GM19240 (cell line): ENCODE measurements around the gene SLC22A7.

Experiments used
- DNase-seq: peaks from one replicate; pipeline ENCODE4 v3.0.0; 2011; ENCODE audit warnings: low spot score; ENCODE audit not compliant: insufficient read length

The SLC22A7 gene

GRCh38 chr6:43265564-43265963 is 32.5 kb upstream of the SLC22A7 start:
- no peak for DNase-seq

DNA sequence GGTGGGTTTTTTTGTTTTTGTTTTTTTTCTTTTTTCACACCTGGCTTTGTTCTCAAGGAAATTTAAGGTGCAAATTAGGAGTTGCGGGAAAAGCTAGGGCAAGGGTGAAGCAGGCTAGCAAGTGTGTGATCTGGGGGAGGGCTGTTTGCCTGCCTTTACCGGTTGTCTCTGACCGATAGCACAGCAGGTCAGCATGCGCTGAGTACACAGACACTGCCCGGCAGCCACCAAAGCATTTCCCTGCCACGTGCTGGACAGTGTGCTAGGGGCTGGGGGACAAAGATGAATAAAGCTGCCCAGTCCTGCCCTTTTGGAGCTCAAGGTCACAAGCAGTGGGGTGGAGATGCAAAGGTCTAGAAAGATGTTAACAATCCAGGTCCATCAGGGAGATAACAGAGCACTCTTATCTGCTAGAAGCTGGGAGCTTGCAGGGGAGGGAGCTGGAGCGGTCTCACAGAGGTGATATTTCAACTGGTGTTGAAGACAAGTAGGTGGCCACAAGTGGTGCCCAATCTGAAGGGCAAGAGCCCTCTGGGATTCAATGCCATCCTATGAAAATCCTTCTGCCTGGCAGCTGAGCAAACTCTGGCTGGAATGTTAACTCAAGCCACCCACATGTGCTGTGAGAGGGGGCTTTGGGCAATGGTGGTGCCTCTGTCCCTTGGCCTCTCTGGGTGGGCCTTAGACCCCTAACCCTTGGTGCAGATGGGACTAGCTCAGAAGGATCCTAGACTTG is 30.3 kb upstream of the SLC22A7 start:
- no peak for DNase-seq

- no peak for DNase-seq
Observed at GRCh38 chr6:43268355-43268700, 29.7 kb upstream of the SLC22A7 start.

DNA sequence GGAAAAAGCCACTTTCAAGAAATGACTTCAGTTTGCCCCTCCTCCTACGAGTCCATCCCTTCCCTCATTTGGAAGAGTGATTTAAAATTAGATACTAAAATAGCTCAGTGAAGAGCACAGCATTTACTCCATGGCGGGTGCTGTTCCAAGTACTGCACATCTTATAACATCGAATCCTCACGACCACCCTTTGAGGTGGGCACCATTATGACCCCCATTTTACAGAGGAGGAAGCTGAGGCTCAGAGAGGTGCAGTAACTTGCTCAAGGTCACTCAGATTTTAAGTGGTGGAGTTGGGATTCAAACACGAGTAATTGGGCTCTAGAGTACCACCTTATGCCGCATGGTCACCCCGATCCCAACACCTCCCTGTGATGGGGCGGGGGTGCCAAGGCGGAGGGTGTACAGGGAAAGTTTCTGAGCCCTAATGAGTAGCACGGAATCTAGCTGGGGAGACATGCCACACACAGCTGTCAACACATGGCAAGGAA is 29.2 kb upstream of the SLC22A7 start:
- DNase-seq, result no peak

DNA sequence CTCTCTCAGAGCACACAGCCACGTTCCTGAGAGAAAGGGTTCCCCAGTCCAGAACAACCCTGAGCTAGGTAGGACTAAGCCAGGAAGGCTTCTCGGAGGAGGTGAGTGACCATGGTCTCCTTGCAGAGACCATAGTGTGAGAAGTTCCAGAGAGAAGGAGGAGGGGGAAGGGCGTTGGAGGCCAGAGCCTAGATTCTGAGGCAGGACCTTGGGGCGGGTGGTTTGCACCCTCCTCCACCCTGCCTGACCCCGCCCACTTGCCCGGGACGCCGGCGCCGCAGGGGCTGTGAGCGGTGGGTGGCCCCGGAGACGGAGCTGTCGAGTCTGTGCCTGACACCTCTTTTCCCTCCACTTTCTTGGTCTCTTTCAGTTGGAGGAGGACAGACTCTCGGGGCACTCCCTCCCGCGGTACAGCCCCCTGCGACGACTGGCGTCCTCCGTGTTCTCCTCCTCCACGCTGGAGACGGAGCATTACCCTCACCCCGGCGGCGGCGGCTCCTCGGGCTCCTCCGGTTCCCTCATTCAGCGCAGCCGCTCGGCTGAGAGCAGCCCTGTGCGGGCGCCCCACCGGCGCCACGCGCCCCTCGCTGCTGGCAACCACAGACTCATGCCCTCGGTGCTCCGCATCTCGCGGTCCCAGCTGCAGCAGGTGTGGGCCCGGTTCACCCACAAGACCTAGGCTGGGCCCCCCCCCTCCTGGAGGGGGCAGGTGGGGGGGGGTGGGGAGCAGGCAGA is 28.6 kb upstream of the SLC22A7 start:
- DNase-seq, result no peak

DNA sequence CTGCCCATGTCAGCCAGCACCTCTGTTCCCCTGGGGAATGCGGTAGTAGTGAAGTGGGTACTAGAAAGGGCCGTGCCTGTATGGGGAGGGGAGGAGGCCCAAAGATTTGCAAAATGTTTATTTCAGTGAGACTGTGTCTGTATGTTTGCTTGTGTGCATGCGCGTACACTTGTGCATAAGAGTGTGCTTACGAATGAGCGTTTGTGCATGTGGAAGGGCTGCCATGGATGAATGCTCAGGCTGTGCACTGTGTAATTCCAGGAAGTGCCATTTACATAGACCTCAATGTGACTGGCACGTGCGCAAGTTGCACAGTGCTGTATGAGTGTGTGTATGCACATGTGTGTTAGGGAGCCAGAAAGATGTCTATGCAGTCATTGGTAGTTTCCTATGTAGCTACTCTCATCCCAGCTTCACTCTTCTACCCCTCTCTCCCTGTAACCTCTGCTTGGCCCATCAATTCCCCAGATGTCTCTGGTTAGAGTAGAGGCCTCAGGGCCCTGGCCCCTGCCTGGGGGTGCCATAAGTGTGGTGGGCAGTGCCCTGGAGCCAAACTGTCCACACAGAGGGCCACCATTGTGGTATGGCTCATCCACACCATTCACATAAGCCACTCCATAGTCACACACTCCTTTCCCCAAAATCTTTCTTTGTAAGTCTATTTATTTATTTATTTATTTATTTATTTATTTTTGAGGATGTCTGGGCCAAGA is 26.8 kb upstream of the SLC22A7 start:
- DNase-seq, result no peak

DNA sequence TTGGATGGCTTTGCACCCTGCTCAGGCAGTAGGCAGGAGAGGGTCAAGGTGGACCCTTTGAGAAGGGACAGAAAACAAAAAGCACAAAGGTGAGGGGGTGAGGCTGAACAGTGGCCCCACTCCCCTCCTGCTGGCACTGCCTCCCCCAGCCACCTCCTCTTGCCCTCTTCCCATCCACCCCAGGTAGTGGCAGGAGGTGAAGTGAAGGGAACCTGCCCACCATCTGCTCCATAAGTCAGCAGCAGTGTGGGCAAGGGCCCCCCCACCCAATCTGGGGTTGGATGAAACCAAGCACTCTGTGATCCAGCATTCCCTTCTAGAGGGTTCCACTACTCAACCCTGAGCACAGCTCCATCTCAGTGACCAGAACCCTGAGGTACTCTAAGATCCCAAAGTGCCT is 26.1 kb upstream of the SLC22A7 start:
- DNase-seq, result no peak

DNA sequence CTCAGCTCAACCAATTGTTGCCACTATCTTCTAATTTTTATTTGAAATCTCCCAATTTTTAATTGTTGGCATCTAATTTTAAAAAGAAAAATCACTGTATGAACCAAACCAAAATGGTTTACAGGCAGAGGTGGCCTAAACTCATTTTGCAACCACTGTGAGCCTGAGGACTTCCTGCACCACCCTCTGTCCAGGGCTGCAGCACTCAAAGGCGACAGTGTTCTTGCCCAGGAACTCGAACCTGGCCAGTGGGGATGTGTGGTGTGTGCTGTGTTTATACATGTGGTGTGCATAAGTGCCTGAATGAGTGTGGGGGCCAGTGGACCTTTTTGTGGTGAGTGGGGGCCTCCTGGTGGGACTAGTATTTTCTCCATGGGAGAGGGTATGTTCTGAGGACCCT is 24.4 kb upstream of the SLC22A7 start:
- DNase-seq, result no peak

GRCh38 chr6:43274127-43274915 is 23.7 kb upstream of the SLC22A7 start:
- no peak for DNase-seq

DNA sequence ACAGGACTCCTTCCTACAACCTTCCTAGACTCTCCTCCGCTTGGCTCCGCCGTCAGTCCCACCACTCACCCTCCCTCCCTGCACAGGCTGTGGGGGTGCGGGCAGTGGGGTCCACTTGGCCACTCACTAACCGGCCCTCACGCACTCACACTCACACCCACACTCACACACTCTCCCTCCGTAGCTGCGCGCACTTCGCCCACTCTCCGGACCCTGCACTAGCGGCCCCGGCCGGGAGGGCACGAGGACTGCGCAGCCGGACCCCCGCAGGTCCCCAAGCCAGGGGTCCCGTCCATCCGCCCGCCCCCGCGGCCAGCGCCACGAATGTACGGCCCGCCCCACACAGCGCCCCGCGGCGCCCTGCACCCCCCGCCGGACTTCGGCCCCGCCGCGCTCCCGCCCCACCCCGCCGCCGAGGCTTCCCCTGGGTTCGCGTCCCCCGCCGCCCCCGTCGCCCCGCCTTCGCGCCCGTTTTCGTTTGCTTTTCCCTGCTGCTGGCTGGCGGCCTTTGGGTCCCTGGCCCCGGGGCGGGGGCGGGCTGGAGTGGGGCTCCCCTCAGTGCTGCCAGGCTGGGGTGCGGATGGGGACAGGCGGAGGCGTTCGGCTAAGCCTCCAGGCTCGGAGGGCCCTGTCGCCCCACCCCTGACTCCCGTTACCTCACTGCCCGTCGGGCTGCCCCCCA is 23.0 kb upstream of the SLC22A7 start:
- DNase-seq, result no peak

DNA sequence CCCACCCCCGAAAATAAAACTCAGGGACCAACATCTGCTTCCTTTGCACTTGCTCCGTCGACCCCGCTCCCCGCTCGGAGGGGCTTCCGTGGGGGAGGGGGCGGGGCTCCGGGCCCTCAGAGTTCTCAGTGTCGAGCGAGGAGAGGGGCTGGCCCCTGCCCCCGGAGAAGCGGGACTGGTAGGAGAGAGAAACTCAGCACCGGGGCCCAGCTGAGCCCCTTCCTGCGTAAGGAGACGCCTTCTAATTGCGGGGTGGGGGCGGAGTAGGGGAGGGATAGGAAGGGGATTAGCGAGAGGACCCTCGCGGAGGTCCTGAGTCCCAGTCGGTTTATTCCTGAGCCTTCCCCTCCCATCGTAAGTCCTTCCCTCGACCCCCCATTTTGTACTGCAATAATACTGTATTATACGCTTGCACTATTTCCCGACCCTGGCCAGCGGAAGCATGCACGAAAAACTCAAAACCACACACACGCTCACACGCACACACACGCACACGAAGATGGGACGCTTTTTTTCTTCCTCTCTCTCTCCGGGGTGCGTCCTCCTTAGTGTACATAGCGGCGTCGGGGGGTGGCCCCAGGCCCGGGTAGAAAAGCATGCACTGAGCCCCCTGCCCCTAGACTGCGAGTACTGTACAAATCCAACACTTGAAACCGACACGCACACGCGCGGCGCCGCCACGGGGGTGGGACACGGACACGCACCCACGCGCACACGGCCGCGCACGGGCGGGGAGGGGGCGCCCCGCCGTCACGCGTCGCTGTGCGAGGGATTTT is 22.1 kb upstream of the SLC22A7 start:
- DNase-seq, result no peak

GRCh38 chr6:43276577-43277305 is 21.3 kb upstream of the SLC22A7 start:
- DNase-seq, result no peak

DNA sequence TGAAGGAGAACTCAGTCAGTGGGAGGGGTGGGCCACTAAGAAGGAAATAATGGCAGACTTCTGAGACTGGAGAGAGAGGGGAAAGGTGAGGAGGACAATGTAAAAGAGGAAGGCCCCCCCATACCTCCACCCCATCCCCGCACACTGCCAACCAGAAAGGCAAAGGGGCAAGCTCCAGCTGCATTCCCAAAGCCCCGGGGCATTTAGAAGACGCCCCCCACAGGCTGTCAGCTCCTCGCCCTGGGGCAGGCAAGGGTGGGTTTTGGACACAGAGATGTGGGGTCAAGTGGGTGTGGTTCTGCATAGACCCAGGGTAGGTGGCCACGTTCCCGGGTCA is 20.8 kb upstream of the SLC22A7 start:
- no peak for DNase-seq

DNA sequence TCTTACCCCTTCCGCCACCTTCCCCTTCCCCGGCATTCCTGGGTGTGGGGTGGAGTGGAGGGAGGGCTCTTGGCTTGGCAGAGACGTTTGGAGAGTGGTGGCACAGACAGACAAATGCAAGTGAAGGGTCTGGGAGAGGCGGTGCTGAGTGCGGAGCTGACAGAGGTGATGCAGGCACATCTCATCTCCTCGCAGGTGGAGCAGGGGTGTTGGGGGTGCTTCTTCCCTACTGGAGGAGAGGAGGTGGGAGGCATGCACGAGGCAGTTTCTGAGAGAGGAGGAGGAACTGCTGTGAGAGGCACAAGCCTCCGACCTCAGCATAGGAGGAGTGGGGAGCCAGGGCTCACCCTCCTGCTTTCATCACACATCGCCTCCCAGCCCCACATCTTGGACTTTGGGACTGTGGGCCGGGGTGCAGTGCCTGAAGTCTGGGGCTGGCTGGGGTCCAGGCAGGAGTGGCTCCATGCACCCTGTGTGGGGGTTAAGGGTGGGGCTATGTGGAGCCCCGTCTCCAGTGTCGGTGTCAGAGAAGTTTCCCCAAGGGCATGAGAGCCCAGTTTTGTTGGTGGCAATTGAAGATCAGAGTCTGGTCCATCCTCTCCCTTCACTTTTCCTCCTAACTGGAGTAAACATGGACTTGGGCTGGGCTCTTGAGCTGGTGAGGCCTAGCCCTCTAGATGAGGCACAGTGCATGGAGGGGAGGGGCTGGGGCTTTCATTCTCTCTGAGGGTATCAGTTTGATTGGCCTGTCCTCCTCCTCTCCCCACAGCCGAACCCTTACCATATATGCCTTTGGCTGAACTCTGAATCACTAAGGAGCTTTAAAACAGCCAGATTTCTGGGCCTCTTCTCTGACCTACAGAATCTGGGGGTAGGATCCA is 20.2 kb upstream of the SLC22A7 start:
- no peak for DNase-seq

DNA sequence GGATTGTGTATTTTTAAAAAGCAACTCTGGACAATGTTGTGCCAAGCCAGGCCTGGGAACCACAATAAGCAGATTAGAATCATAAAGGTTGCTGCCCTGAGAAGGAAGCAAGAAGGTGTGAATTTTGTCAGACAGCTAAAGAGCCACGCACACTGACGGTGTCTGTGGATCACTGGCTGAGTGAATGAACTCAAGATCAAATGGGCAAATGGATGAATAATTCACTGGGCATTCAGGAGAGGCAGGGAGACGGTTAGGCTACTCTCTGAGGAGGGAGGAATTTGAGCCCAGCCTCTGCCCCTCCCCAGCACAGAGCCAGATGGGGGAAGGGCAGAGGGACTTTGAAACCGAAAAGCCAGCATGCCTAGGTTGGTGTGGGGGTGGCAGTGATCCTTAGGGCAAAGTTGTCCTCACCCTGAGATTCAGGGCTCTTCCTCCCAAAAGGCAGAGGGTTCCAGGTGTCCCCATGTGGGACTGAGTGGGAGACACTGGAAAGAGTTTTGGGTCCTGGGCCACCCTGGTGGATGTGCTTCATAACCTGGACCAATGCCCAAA is 19.5 kb upstream of the SLC22A7 start:
- DNase-seq, result no peak

GRCh38 chr6:43280234-43280633 is 17.8 kb upstream of the SLC22A7 start:
- DNase-seq, result no peak

- DNase-seq, result no peak
Observed at GRCh38 chr6:43282060-43282459, 16.0 kb upstream of the SLC22A7 start.
